HG02571 (cell line): Measurements from ENCODE around the gene SCN7A.

ENCODE experiments used
- ATAC-seq: cut with Tn5 transposase; IDR thresholded peaks from one replicate; pipeline ENCODE4 v1.9.1; 2021; ENCODE audit warnings: mild to moderate bottlenecking, moderate library complexity; ENCODE audit not compliant: unreplicated experiment

Gene SCN7A

GRCh38 chr2:166404831-166405568 lies 89.0 kb downstream of the SCN7A start:
- no peak for ATAC-seq

DNA sequence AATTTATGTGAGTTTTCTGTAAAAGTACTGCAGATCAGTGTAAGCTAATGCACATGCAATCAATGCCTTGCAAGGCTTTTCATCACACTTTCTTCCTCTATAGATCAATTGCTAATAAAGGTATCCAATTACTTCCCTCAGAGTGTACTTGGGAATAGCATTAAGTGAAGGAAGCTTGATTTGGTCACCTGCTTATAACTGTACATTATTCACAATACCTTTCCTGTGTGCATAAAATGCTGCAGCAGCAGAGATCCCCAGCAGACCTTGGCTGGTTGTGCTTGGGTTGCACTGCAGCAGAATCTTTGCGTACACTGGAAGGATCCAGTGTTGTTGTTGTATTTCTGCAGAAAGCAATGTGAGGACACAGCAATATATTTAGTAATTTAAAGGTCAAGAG lies 99.8 kb downstream of the SCN7A start:
- ATAC-seq = no peak

GRCh38 chr2:166393008-166393407 lies 101.0 kb downstream of the SCN7A start:
- ATAC-seq = no peak

- no peak for ATAC-seq
Measured at GRCh38 chr2:166388481-166389070, 105.5 kb downstream of the SCN7A start.

GRCh38 chr2:166385313-166385712 lies 108.7 kb downstream of the SCN7A start:
- ATAC-seq = no peak

- no peak for ATAC-seq
Measured at GRCh38 chr2:166384774-166385173, 109.3 kb downstream of the SCN7A start.

- ATAC-seq = no peak
Measured at GRCh38 chr2:166382448-166382847, 111.6 kb downstream of the SCN7A start.

- ATAC-seq = no peak
Measured at GRCh38 chr2:166380615-166381014, 113.4 kb downstream of the SCN7A start.

- no peak for ATAC-seq
Measured at GRCh38 chr2:166376873-166377272, 117.2 kb downstream of the SCN7A start.

- no peak for ATAC-seq
Measured at GRCh38 chr2:166376488-166376828, 117.6 kb downstream of the SCN7A start.

DNA sequence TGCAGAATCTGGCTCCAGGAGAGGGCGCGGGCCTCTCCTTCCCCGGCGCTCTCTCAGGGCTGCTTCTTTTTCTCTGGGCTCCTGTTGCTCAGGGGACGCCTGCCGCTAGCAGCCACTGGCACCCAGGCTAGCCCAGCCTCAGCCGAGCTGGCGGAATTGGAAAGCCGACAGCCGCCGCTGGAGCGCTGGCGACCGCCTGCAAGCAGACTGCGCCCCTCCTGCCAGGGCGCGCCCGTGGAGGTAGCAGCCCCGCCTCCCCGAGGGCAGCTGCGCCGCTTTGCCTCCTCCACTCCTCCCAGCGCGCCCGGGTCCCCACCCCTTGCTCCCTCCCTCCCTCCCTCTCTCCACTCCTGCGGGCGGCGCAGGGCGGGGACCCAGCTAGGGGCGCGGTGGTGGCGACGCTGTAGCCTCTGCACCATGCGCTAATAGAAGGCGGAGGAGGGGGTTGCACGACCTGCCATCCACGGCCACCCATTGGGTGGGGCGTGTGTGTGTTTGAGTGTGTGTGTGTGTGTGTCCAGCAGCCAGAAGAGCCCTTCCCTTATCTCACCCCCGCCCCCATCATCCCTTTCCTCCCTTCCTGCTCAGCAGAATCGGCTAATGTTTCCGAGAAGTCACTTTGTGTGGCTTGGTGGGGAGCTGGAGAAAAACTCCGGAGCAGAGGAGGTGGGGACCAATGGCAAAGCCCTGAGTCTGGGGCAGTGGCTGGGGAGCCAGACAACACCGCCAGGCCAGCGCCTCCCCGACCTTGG lies 118.1 kb downstream of the SCN7A start, which contains the start of gene SCN9A:
SCN9A (minus strand) TSS at position 209 of the 752 bp plus-strand sequence. CDS start 64,188 bp downstream, outside the sequence.
- ATAC-seq = no peak

DNA sequence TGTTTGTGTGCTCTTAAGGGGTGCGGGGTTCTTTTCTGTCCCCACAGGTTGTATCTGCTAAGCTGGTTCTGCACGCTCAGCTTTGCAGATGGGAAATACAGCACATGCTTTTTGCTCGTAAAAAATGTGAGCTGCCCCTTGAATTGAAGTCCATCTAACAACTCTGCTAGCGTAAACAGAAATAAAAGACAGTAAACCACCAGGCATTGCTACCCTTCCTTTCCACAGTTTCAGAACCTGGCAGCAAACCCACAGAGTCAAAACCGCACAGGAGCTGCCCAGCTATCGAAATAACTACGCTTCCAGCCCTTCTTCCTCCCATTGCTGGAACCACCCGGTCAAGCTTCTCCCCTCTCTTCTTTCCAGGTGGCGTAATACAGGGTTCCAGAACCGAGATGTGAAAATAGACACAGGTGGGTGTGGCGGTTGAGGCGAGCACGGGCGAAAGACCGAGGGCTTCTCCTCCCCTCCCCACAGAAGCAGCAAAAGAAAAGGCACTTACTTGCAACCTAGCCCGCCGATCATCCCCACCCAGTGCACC lies 118.8 kb downstream of the SCN7A start:
- no peak for ATAC-seq

DNA sequence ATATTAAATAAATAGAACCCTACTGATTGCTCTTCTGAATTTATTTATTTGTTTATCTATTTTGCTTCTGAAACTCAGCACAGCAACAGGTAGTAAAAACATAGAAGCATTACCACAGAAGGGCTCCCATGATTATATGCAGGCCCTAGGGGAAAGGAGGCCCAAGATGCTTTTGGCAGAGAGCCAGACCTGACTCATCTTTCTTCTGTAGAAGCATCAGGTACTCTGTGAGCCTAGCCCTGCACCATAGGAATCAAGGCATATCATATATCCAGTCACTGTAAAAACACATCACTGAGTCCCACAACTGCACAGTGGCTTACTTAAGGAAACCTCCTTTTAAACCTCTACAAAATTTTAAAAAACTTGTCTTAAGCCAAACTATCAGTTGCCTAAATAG lies 120.1 kb downstream of the SCN7A start:
- ATAC-seq = no peak

GRCh38 chr2:166373539-166373938 lies 120.5 kb downstream of the SCN7A start:
- no peak for ATAC-seq

DNA sequence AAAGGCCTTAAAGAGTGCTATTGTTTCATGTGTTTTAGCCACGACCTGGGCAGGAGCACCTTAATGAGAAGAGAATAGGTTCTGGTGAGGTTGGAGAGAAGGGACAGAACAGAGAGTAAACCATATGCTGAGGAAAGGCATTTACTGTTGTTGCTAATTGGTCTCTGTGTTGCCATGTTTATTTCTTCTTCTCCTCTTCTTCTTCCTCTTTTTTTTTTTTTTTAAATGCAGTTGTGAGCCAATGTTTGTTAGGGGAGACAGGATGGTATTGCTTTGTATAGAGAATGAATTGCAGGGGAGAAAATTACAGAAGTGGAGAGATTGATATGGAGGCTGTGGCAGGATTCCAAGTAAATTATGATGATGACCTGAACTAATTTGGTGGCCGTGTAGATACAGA lies 120.9 kb downstream of the SCN7A start:
- no peak for ATAC-seq

- no peak for ATAC-seq
Measured at GRCh38 chr2:166372046-166372445, 122.0 kb downstream of the SCN7A start.

DNA sequence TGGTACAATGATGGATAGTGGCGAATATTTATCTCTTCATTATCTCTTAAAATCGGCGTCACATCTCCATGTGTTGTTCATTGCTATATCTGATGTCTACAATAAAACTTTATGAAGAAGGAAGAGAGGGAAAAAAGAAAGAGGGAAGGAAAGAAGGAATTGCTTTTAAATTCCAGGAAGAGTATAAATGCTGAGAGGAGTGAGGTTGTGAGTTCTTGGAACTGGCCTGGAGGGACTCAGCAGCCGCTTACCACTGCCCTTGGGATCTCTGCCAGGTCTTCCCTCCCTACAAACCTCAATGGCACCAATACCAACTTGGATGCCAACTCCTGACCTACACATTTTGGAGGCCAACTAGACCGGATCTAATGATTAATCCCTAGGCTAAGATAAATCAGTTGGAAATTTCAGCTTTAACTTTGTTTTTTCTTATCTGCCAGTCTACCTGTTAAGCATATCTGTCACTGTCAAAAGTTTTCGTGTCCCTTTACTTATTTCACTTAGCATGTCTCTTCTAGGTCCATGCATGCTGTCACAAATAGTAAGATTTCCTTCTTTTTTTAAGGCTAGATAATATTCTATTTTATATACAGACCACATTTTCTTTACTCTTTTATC lies 128.1 kb downstream of the SCN7A start:
- ATAC-seq = no peak

DNA sequence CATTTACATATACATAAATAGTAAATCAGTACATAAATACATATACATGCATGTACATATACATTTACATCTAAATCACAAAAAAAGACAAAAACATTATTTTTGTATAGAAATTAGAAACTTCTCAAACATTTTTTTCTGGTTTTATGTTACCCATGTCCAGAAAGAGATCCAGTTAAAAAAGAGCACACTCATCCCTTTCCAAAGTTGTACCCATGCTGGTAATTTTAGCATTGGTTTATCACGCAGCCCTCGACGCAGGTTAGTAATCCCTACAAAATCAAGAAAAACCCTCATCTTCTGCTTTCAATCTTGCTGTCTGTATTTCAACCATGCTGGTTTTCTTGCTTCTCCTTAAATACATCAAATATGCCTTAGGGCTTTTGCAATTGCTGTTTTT lies 128.8 kb downstream of the SCN7A start:
- ATAC-seq = no peak

- no peak for ATAC-seq
Measured at GRCh38 chr2:166364476-166365161, 129.4 kb downstream of the SCN7A start.

DNA sequence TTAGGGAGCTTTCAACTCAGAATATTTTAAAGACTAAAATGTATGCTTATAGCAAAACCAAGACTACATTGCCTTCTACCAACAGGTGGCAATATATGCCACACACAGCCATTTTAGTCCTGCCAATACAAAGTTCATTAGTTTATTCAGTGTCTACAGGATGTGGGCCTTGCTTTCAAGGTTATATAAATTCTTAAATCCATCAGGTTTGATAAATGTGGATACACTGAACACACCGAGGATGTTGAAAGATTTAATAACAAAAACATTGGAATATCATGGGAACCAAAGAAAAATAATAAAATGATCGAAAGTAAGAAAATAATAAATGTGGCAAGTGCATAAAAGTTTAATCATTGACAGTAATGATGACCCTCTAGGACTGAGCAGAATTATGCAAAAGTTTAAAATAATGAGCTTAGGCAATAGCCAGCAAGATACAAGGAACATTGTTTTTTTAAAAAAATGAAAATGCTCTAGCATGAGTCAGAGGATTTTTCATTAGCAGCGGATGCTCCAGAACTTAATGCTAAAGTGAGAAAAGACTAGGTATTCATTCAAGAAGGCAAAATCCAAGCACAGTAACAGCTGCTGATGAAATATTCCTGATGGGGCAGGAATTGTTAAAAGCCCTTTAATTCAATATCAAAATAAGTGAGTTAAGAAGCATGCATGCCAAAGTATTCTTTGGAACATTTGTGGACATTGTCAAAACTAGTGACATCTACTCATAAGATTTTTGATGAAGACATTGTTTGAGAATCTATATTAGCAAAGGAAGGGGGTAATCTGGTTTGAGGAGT lies 132.5 kb downstream of the SCN7A start:
- ATAC-seq = no peak
